Measurements from ENCODE around the gene SNX32. TPM values are rescaled to one million over a fixed set of nuclear protein-coding genes. Genes with fewer than 3 reads are reported as not detected.

Gene SNX32
- total RNA-seq, 4 donors from 2014 or later, result 0.33 to 0.78 (median 0.41) TPM

GRCh38 chr11:65790902-65791650 lies 42.7 kb upstream of the SNX32 start:
- 93% methylated on average over 16 of the region's 18 CpGs for WGBS
- Histone ChIP-seq H3K27me3 (peaks cover 19 to 89% (median 25%) of the 10 kb centered on the region in 4 donors), H3K9me3 (no peaks in the 10 kb centered on the region), H3K4me1 (peaks cover 16 to 24% (median 23%) of the 10 kb centered on the region in 4 donors), H3K36me3 (no peaks in the 10 kb centered on the region), H3K4me3 (no peak overlapping the region), H3K27ac (replicated peaks in 1 of 4) (no peak overlapping the region)
- no peak for DNase-seq (ENCODE audit: extremely low spot score)
- no peak for TF ChIP-seq CTCF (IDR thresholded peaks at IDR 0.05)
- TF ChIP-seq EP300 (IDR thresholded peaks at IDR 0.05), result no peak
- intact Hi-C loops (cut with DNase I), result no loop called here

GRCh38 chr11:65791719-65792213 lies 42.0 kb upstream of the SNX32 start:
- no CpG with 5 or more reads among the region's 13 CpGs for WGBS
- intact Hi-C loops (cut with DNase I), result no loop called here
- H3K4me3 ChIP-seq, result no peak overlapping the region
- H3K36me3 ChIP-seq, result no peaks in the 10 kb centered on the region
- H3K27me3 ChIP-seq, result peaks cover 12 to 89% (median 19%) of the 10 kb centered on the region in 4 donors
- H3K9me3 ChIP-seq, result no peaks in the 10 kb centered on the region
- H3K4me1 ChIP-seq, result peaks cover 10 to 17% (median 16%) of the 10 kb centered on the region in 4 donors
- TF ChIP-seq CTCF (IDR thresholded peaks at IDR 0.05) (no peak), POLR2AphosphoS5 (IDR thresholded peaks at IDR 0.05) (no peak), EP300 (IDR thresholded peaks at IDR 0.05) (no peak), POLR2A (IDR thresholded peaks at IDR 0.05; ENCODE audit: low read depth) (no peak)
- DNase-seq (ENCODE audit: extremely low spot score), result no peak
- no peak overlapping the region for H3K27ac ChIP-seq (replicated peaks in 1 of 4)

GRCh38 chr11:65792456-65792855 lies 41.3 kb upstream of the SNX32 start:
- Histone ChIP-seq H3K27ac (replicated peaks in 1 of 4) (no peak overlapping the region), H3K9me3 (no peaks in the 10 kb centered on the region), H3K27me3 (peaks cover 7 to 89% (median 14%) of the 10 kb centered on the region in 4 donors), H3K36me3 (no peaks in the 10 kb centered on the region), H3K4me3 (no peak overlapping the region), H3K4me1 (peaks cover 6 to 10% (median 9%) of the 10 kb centered on the region in 4 donors)
- intact Hi-C loops (cut with DNase I), result no loop called here
- no peak for DNase-seq (ENCODE audit: extremely low spot score)
- TF ChIP-seq CTCF (IDR thresholded peaks at IDR 0.05) (no peak), POLR2AphosphoS5 (IDR thresholded peaks at IDR 0.05) (no peak), EP300 (IDR thresholded peaks at IDR 0.05) (no peak), POLR2A (IDR thresholded peaks at IDR 0.05; ENCODE audit: low read depth) (no peak)
- 86% methylated on average over 11 of the region's 16 CpGs for WGBS

GRCh38 chr11:65793144-65793581 lies 40.6 kb upstream of the SNX32 start:
- WGBS, result 86% methylated on average over 6 of the region's 16 CpGs
- Histone ChIP-seq H3K27ac (replicated peaks in 1 of 4) (no peak overlapping the region), H3K36me3 (no peaks in the 10 kb centered on the region), H3K4me1 (peaks cover 1 to 3% (median 2%) of the 10 kb centered on the region in 4 donors), H3K9me3 (no peaks in the 10 kb centered on the region), H3K4me3 (no peak overlapping the region), H3K27me3 (peaks cover 0 to 89% (median 7%) of the 10 kb centered on the region in 4 donors)
- no peak for DNase-seq (ENCODE audit: extremely low spot score)
- intact Hi-C loops (cut with DNase I), result no loop called here
- no peak for TF ChIP-seq POLR2AphosphoS5 (IDR thresholded peaks at IDR 0.05)
- TF ChIP-seq EP300 (IDR thresholded peaks at IDR 0.05), result no peak
- no peak for TF ChIP-seq CTCF (IDR thresholded peaks at IDR 0.05)
- TF ChIP-seq POLR2A (IDR thresholded peaks at IDR 0.05; ENCODE audit: low read depth), result no peak
